GM12878 (cell line): Measurements from ENCODE around the gene MR1.

Experiments
- CREB1 ChIP-seq: IDR thresholded peaks from 2 replicates; pipeline ENCODE4 v1.6.1; 2012; ENCODE audit warnings: low read depth, mild to moderate bottlenecking, inconsistent platforms
- CTCF ChIP-seq, 3 experiments: IDR thresholded peaks in 2 of 3; conservative IDR thresholded peaks in 1 of 3; 2 replicates each; pipeline ENCODE4 v1.5.1; 2011; ENCODE audit warnings: low read depth in 3 of 3, low read length in 3 of 3, mild to moderate bottlenecking in 3 of 3, control low read depth in 2 of 3, moderate library complexity in 2 of 3, inconsistent platforms in 1 of 3, mixed read lengths in 1 of 3; ENCODE audit not compliant: control insufficient read depth in 2 of 3, insufficient read depth in 1 of 3; ENCODE audit errors: extremely low read depth in 1 of 3
- EGR1 ChIP-seq, 2 experiments: IDR thresholded peaks; 1 replicate in 1 of 2; 2 replicates in 1 of 2; pipeline ENCODE4 v1.6.1; 2011 to 2012; ENCODE audit warnings: low read depth in 2 of 2, low read length in 2 of 2, borderline replicate concordance in 1 of 2, mild to moderate bottlenecking in 1 of 2, moderate library complexity in 1 of 2
- HDAC2 ChIP-seq: fragments of 200-600 bp; sonication (generic); IDR thresholded peaks from 2 replicates; pipeline ENCODE4 v1.6.1; 2017
- POLR2A ChIP-seq: IDR thresholded peaks from 2 replicates; pipeline ENCODE4 v1.6.1; 2011; ENCODE audit warnings: low read depth, mild to moderate bottlenecking, low read length
- USF1 ChIP-seq: IDR thresholded peaks from 2 replicates; pipeline ENCODE4 v1.6.1; 2011; ENCODE audit warnings: borderline replicate concordance, low read depth, mild to moderate bottlenecking, moderate library complexity, mixed read lengths, low read length; ENCODE audit not compliant: insufficient read depth; ENCODE audit errors: extremely low read length
- ZNF274 ChIP-seq: IDR thresholded peaks from one replicate; pipeline ENCODE4 v1.8.0; 2011; ENCODE audit not compliant: insufficient read length, insufficient read depth
- TF ChIP-seq, protein P1 (sequence below): fragments of 150-350 bp; IDR thresholded peaks from 2 replicates; pipeline ENCODE4 v1.6.1; 2016; ENCODE audit warnings: low read depth, low read length
- TF ChIP-seq, protein P2 (sequence below): IDR thresholded peaks from 2 replicates; pipeline ENCODE4 v1.6.1; 2012; ENCODE audit warnings: mild to moderate bottlenecking, low read depth, low read length

GRCh38 chr1:181084606-181084969 lies 50.8 kb downstream of the MR1 start:
- TF ChIP-seq, protein P1, sequence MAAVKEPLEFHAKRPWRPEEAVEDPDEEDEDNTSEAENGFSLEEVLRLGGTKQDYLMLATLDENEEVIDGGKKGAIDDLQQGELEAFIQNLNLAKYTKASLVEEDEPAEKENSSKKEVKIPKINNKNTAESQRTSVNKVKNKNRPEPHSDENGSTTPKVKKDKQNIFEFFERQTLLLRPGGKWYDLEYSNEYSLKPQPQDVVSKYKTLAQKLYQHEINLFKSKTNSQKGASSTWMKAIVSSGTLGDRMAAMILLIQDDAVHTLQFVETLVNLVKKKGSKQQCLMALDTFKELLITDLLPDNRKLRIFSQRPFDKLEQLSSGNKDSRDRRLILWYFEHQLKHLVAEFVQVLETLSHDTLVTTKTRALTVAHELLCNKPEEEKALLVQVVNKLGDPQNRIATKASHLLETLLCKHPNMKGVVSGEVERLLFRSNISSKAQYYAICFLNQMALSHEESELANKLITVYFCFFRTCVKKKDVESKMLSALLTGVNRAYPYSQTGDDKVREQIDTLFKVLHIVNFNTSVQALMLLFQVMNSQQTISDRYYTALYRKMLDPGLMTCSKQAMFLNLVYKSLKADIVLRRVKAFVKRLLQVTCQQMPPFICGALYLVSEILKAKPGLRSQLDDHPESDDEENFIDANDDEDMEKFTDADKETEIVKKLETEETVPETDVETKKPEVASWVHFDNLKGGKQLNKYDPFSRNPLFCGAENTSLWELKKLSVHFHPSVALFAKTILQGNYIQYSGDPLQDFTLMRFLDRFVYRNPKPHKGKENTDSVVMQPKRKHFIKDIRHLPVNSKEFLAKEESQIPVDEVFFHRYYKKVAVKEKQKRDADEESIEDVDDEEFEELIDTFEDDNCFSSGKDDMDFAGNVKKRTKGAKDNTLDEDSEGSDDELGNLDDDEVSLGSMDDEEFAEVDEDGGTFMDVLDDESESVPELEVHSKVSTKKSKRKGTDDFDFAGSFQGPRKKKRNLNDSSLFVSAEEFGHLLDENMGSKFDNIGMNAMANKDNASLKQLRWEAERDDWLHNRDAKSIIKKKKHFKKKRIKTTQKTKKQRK: no peak
- TF ChIP-seq, protein P2, sequence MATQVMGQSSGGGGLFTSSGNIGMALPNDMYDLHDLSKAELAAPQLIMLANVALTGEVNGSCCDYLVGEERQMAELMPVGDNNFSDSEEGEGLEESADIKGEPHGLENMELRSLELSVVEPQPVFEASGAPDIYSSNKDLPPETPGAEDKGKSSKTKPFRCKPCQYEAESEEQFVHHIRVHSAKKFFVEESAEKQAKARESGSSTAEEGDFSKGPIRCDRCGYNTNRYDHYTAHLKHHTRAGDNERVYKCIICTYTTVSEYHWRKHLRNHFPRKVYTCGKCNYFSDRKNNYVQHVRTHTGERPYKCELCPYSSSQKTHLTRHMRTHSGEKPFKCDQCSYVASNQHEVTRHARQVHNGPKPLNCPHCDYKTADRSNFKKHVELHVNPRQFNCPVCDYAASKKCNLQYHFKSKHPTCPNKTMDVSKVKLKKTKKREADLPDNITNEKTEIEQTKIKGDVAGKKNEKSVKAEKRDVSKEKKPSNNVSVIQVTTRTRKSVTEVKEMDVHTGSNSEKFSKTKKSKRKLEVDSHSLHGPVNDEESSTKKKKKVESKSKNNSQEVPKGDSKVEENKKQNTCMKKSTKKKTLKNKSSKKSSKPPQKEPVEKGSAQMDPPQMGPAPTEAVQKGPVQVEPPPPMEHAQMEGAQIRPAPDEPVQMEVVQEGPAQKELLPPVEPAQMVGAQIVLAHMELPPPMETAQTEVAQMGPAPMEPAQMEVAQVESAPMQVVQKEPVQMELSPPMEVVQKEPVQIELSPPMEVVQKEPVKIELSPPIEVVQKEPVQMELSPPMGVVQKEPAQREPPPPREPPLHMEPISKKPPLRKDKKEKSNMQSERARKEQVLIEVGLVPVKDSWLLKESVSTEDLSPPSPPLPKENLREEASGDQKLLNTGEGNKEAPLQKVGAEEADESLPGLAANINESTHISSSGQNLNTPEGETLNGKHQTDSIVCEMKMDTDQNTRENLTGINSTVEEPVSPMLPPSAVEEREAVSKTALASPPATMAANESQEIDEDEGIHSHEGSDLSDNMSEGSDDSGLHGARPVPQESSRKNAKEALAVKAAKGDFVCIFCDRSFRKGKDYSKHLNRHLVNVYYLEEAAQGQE: no peak
- TF ChIP-seq POLR2A (no peak), USF1 (no peak), CREB1 (no peak), CTCF (IDR thresholded peaks at IDR 0.05 in 2 of 3, conservative IDR thresholded peaks at IDR 0.05 in 1 of 3; ENCODE audit: control insufficient read depth in 2 of 3, extremely low read depth in 1 of 3, insufficient read depth in 1 of 3, low read depth in 3 of 3, low read length in 3 of 3) (no peak), ZNF274 (no peak), HDAC2 (no peak), EGR1 (IDR thresholded peaks at IDR 0.05; ENCODE audit: borderline replicate concordance in 1 of 2, low read depth in 2 of 2, low read length in 2 of 2) (no peak)
